Natural killer cell (primary cell): ENCODE data around the gene ALK. TPM values are rescaled to one million over a fixed set of nuclear protein-coding genes. Genes with fewer than 3 reads are reported as not detected.

Experiments
- ATAC-seq, 3 donors: fragments of 150-1000 bp in 2 of 3; fragments of 200-7000 bp in 1 of 3; cut with Tn5 transposase; 1 replicate in 1 of 3; 2 replicates in 2 of 3; pipeline ENCODE4 v1.10.0; 2021; ENCODE audit warnings: mild to moderate bottlenecking in 2 of 3, moderate library complexity in 2 of 3
- DNase-seq, 2 donors: peaks; one replicate each; pipeline versions ENCODE4 v3.0.0 to v3.0.0-alpha.2; 2013 to 2021; ENCODE audit warnings: mixed read lengths in 1 of 2
- H3K27ac ChIP-seq: one replicate; pipeline ENCODE4 v1.5.1; 2013; ENCODE audit warnings: mild to moderate bottlenecking, low read length
- H3K27me3 ChIP-seq: one replicate; pipeline ENCODE4 v1.6.1; 2013; ENCODE audit warnings: low read length; ENCODE audit not compliant: control insufficient read depth, insufficient read depth
- H3K36me3 ChIP-seq: one replicate; pipeline ENCODE4 v1.6.1; 2013; ENCODE audit warnings: low read length; ENCODE audit not compliant: control insufficient read depth, insufficient read depth
- H3K4me1 ChIP-seq: one replicate; pipeline ENCODE4 v1.6.1; 2013; ENCODE audit warnings: low read length; ENCODE audit not compliant: control insufficient read depth, insufficient read depth
- H3K4me3 ChIP-seq: one replicate; pipeline ENCODE4 v1.5.1; 2013; ENCODE audit warnings: low read length
- H3K9me3 ChIP-seq: one replicate; pipeline ENCODE4 v1.6.1; 2013; ENCODE audit warnings: low read length; ENCODE audit not compliant: control insufficient read depth, insufficient read depth
- H3K27ac Mint-ChIP-seq, 2 donors: one replicate each; pipeline ENCODE4 v1.8.0; 2022; ENCODE audit warnings: mild to moderate bottlenecking in 2 of 2, mixed read lengths in 2 of 2, moderate library complexity in 1 of 2
- H3K27me3 Mint-ChIP-seq, 2 donors: one replicate each; pipeline ENCODE4 v1.8.0; 2022; ENCODE audit warnings: low read depth in 2 of 2, mixed read lengths in 2 of 2
- H3K36me3 Mint-ChIP-seq: one replicate; pipeline ENCODE4 v1.8.0; 2022; ENCODE audit warnings: mixed read lengths
- H3K4me1 Mint-ChIP-seq, 2 donors: one replicate each; pipeline ENCODE4 v1.8.0; 2022; ENCODE audit warnings: mixed read lengths in 2 of 2
- H3K4me3 Mint-ChIP-seq: one replicate; pipeline ENCODE4 v1.8.0; 2022; ENCODE audit warnings: mild to moderate bottlenecking, moderate library complexity, mixed read lengths
- H3K9me3 Mint-ChIP-seq, 2 donors: one replicate each; pipeline ENCODE4 v1.8.0; 2022; ENCODE audit warnings: mixed read lengths in 2 of 2
- CTCF ChIP-seq: fragments of 200-600 bp; IDR thresholded peaks from one replicate; pipeline ENCODE4 v1.8.0; 2022; ENCODE audit warnings: antibody characterized with exemption
- WGBS: methylation state at CpG from one replicate; pipeline ENCODE4 v1.1.7; 2013; ENCODE audit warnings: missing lambda C conversion rate; ENCODE audit not compliant: insufficient coverage; 5-methylcytosine and 5-hydroxymethylcytosine counted together
- intact Hi-C: fragments of 100-400 bp; cut with micrococcal nuclease; formaldehyde crosslinking; loops from one replicate; pipeline ENCODE4 v1.14.2; 2022
- total RNA-seq, 4 donors: library from RNA; stranded (reverse); fragments of 120-200 nt in 1 of 4; gene quantifications; one replicate each; pipeline versions ENCODE4 v1.2.3 to v1.2.4, GENCODE V29; 2013 to 2022

ALK gene
- total RNA-seq, 3 donors from 2014 or later (not counting 1 experiment from before 2014, with no cell fraction given): not detected

GRCh38 chr2:29497375-29497774 lies 424.0 kb downstream of the ALK start:
- Mint-ChIP-seq H3K4me3 (no peak overlapping the region), H3K27me3 (peaks cover 0 to 6% of the 10 kb centered on the region in 2 donors), H3K9me3 (no peaks in the 10 kb centered on the region), H3K27ac (no peak overlapping the region), H3K36me3 (no peaks in the 10 kb centered on the region), H3K4me1 (no peaks in the 10 kb centered on the region)
- intact Hi-C loops: no loop called here
- H3K36me3 ChIP-seq: no peaks in the 10 kb centered on the region
- no peak overlapping the region for H3K4me3 ChIP-seq
- ATAC-seq (no peak), DNase-seq (no peak)
- TF ChIP-seq CTCF: no peak
- 91% methylated on average over 2 of the region's 3 CpGs for WGBS
- H3K4me1 ChIP-seq: no peaks in the 10 kb centered on the region
- no peak overlapping the region for H3K27ac ChIP-seq
- H3K27me3 ChIP-seq: no peaks in the 10 kb centered on the region
- no peaks in the 10 kb centered on the region for H3K9me3 ChIP-seq

- intact Hi-C loops: no loop called here
- Mint-ChIP-seq H3K27ac (no peak overlapping the region), H3K27me3 (peaks cover 0 to 6% of the 10 kb centered on the region in 2 donors), H3K9me3 (no peaks in the 10 kb centered on the region), H3K4me3 (no peak overlapping the region), H3K36me3 (no peaks in the 10 kb centered on the region), H3K4me1 (no peaks in the 10 kb centered on the region)
- Histone ChIP-seq H3K36me3 (no peaks in the 10 kb centered on the region), H3K4me3 (no peak overlapping the region), H3K27me3 (no peaks in the 10 kb centered on the region), H3K4me1 (no peaks in the 10 kb centered on the region), H3K27ac (no peak overlapping the region), H3K9me3 (no peaks in the 10 kb centered on the region)
- ATAC-seq: no peak
- no peak for TF ChIP-seq CTCF
- no peak for DNase-seq
- WGBS: 21% methylated on average over 1 of the region's 1 CpG
Measured at GRCh38 chr2:29496198-29496597, 425.2 kb downstream of the ALK start.

- H3K36me3 Mint-ChIP-seq: no peaks in the 10 kb centered on the region
- H3K9me3 Mint-ChIP-seq: no peaks in the 10 kb centered on the region
- no peak for ATAC-seq
- intact Hi-C loops: no loop called here
- H3K27me3 ChIP-seq: no peaks in the 10 kb centered on the region
- H3K4me1 ChIP-seq: no peaks in the 10 kb centered on the region
- WGBS: 6% methylated on average over 2 of the region's 4 CpGs
- no peaks in the 10 kb centered on the region for H3K4me1 Mint-ChIP-seq
- no peak for DNase-seq
- no peaks in the 10 kb centered on the region for H3K9me3 ChIP-seq
- no peak overlapping the region for H3K4me3 Mint-ChIP-seq
- H3K27ac ChIP-seq: no peak overlapping the region
- H3K4me3 ChIP-seq: no peak overlapping the region
- no peak for TF ChIP-seq CTCF
- peaks cover 0 to 6% of the 10 kb centered on the region in 2 donors for H3K27me3 Mint-ChIP-seq
- no peaks in the 10 kb centered on the region for H3K36me3 ChIP-seq
- H3K27ac Mint-ChIP-seq: no peak overlapping the region
Measured at GRCh38 chr2:29495536-29496060, 425.8 kb downstream of the ALK start.

GRCh38 chr2:29495068-29495467 lies 426.3 kb downstream of the ALK start:
- DNase-seq (no peak), ATAC-seq (no peak)
- Histone ChIP-seq H3K4me1 (no peaks in the 10 kb centered on the region), H3K4me3 (no peak overlapping the region), H3K27me3 (no peaks in the 10 kb centered on the region), H3K27ac (no peak overlapping the region), H3K9me3 (no peaks in the 10 kb centered on the region), H3K36me3 (no peaks in the 10 kb centered on the region)
- Mint-ChIP-seq H3K27ac (no peak overlapping the region), H3K4me1 (no peaks in the 10 kb centered on the region), H3K9me3 (no peaks in the 10 kb centered on the region), H3K4me3 (no peak overlapping the region), H3K36me3 (no peaks in the 10 kb centered on the region), H3K27me3 (peaks cover 0 to 6% of the 10 kb centered on the region in 2 donors)
- 54% methylated on average over 6 of the region's 6 CpGs for WGBS
- no peak for TF ChIP-seq CTCF
- intact Hi-C loops: no loop called here
